T1000 (cell line): ENCODE results near the gene UBE2E2.

Experiments used
- DNase-seq: peaks from one replicate; lab custom pipeline; 2025; ENCODE audit warnings: mixed read lengths; lab: John Stamatoyannopoulos, UW

UBE2E2 gene

DNA sequence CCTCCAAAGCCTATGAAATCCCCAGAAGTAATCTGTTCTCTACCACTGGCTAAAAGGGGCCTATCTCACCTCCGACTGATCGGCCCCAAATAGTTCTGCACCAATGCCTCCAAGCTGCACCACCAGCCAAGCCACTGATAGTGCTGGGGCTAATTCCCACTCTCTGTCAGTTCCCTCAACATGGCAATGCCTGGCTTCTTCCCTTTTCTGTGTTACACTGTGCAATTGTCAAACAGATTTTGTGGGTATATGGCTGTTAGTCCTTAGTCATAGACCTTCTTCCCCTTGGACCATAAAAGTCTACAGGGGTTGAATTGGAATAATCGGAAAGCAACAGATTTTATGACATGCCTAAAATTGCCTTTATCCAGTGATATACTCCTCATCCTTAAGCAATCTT, 9.3 kb upstream of the UBE2E2 start:
- DNase-seq, result no peak

DNA sequence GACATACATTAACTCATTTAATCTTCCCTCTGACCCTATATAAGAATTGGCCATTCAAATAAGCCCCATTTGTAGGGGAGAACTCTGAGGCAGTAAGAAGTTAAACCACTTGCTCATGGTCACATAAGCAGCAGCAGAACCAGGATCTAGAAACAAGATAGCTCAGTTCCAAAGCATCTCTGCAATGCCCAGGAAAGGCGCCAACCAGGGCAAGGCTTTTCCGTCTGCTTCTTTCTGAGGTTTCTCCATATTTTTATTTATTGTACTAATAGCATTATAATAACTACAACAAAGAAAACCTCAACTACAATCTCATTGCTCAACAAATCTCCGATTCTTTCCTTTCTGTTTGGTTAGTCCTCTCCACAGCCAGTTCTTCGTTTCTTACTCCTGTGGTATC, 4.3 kb upstream of the UBE2E2 start:
- no peak for DNase-seq

DNA sequence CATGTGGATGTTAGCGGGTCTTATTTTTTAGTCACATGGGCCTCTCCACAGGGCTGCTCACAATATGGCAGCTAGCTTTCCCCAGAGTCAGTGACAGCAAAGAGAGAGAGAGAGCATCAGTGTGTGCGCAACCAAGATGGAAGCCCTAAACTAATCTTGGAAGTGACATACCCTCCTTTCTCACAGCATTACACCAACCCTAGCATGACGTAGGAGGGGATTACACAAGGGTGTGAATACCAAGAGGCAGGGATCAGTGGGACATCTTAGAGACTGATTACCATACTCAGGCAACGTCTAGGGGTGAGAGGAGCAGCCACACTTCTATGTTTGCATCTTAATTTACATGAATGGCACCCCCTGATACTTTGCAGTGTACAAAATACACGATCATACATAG, 3.5 kb upstream of the UBE2E2 start:
- DNase-seq, result no peak

DNA sequence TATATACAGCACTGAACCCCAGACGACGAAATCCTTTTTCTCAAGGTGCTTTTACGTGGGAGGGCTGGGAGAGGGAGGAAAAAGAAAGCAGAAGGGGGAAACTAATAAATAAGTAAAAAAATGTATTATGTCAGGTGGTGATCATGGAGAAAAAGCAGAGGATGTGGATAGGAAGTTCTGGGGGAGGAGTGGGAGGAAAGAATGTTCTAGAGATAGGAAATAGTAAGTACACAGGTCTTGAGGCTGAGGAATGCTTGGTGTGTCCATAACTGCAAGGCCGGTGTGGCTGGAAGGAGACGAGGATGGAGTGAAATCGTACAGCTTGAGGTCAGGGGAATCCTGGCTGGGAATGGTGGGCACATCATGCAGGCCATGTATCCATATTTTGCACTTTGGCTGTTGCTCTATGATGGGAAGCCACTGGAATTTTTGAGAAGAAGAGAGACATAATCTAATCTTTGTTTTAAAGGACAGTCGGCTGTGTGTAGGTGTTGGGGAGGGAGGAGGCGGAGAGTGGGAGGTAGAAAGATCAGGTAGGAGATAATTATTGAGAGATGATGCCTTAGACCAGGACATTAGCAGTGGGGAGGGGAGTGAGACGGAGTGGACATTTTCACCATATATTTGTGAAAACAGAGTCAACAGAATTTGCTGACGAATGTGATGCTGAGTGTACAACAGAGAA, 1.8 kb upstream of the UBE2E2 start:
- DNase-seq, result no peak

DNA sequence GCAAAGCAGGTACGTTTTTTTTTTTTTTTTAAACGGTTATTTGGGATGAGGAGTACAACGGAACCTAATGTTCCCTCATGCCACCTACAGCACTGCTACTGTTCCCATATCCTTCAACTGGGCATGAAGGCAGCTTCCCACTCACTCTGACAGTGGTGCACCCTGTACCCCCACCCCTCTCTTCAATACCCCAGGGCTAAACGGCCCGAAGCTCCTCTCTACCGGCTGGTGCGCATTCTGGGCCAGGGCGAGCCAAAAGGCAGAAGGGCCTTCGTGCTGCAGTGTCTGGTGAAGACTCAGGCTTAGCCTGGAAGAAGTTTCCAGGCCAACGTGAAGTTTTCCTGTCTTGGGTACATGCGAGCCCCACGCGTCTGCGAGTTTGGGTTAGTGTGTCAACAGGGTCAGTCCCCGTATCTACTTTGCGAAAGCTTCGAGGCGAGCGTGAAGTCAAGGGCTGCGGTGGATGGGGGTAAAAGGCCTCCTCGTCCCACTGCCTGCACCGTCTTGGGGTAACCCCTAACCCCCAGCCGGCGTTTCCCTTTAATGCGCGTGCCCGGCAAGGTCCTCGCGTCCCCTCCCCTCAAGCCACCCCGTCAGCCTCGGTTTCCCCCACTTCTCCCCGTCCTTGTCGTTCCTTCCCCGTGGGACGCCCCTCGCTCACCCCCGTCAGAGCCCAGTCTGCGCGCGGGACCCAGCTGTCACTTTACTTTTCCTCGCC, 765 bp upstream of the UBE2E2 start:
- DNase-seq, result no peak

DNA sequence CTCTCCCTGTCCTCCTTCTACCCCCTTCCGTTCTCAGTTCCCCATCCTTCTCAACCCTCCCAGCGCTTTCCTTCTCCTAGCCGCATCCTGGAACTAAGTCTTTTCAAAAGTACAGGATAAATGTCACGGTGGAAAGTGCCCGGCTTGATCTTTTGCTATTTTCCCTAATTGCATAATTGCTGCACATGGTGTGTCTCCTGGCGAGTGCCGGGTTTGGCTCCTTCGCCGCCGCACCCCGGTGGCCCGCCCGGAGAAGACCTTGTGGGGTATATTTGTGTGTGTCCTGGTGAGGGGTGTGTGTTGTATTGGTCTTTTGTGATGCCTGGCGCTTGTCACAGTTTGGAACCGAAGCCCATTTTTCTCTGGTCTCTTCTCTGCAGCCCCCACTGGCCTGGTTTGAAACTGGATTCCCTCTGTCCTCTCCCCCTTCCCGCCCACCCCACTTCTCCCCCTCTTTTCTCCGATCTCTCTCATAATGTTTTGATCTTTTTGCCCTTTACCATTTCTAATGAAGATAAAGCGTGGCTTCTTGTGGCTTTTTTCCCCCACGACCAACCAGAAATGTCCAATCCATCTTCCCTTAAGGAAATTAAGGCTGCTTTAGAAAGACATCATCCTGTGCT, 692 bp downstream of the UBE2E2 start:
- DNase-seq, result no peak

DNA sequence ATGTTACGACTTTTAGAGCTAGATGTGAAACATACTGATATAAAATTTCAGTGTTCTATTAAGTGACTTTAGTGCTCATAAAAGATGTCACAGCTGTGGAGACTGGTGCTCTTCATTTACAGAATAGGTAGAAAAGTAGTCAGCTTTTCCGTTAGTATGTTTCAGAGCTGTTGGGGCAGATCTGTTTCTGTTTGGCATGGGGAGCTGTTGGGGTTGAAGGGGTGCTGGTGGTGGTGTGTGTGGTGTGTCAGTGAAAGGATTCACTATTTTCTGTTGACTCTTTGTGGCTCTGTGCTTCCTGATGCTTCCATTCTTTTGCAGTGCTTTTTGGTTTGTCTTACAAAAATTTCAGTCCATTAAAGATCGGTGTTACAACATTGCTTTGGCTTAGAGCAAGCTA, 3.2 kb downstream of the UBE2E2 start:
- no peak for DNase-seq

DNA sequence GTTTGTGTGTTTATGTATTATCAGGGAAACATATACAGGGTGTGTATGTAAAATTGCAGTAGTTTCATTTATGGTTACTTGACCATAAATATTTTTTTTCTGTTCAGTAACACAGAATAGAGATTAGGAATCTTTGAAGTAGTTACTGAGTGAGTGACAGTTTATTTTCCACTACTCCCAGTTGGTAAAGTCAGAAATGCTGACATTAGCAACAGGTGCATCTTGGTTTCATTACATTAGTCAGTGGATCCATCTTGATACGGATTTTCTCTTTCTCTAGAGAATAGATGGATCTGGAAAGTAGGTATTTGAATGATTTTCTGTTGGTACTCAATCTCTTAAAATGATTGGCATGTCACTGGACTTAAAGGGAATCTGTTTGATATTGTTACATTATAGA, 6.0 kb downstream of the UBE2E2 start:
- no peak for DNase-seq

DNA sequence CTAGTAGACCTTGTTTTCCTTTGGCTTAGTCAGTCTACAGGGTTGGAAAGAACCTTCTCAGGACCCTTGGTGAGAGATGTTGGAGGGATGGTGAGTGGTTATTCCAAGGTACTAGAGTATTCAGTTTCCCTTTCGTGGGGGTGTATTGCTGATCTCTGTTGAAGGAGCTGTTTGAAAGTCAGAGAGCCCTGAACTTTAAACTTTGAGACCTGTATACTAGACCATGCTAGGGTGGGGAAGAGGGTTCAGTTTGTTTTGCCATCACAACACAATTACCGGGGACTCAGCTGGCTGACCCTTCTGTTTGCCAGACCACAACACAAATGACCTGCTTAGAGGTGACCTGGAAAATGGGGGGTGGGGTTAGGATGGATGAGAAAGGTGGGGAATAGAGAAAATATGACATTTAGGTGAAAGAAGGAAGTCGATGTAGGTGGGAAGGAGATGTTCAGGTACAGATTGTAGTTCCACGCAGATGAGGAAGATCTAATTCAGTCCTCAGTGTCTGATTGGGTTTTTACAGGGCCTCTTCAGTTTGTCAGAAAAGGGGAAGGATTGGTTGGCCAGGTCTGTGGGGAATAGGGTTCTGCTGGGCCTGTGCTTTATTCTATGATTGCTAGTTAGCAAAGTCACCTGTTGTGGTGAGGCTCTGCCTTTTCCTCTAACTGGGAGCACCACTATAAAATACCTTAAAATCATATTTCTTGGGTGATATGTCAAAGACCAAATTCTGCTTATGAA, 6.8 kb downstream of the UBE2E2 start:
- DNase-seq, result no peak

DNA sequence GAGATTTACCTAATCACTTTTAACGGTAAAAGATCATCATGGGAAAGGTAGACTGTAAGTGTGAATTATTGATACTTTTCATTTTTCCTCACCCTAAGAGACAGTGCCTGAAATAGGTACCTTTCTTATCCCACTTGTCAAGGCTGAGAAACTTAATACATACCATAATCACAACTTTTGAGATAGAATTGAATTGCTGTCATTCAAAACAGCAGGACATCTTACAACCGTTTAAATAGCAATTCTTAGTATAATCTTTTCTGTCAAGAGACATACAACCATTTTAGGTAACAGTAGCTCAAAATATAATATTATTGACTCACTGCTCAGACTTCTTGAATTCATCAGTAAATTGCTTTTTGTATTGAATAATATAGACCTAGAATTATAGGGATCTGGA, 10.7 kb downstream of the UBE2E2 start:
- no peak for DNase-seq

DNA sequence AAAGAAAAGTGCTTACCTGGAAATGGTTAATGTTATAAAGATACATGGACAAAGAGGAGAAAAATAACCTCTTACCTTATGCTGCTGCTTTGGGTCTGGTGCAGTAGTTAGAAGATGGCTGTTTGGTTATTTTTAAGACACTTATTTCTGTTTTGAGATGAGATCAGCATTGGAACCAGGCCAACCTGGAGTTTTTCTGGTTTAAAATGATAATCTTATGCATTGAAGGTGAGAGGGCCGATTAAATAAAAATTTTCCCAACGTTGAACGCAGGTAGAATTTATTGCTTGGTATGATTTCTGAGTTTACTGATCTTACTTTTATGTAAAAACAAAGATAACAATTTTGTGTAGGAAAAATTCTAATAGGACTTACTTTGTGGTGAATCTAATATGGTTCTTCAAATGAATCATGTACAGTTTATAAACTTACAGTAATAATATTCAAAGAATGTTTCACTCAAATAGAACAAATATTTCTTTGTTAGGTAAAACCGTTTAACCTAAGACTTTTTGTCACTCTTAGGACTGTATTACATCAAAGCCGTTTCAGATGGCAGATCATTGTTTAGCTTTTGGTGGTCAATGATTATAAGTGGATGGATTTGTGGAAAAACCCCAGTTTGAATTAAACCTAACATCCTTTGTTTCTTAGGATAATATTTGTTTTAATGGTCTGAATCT, 14.9 kb downstream of the UBE2E2 start:
- no peak for DNase-seq

DNA sequence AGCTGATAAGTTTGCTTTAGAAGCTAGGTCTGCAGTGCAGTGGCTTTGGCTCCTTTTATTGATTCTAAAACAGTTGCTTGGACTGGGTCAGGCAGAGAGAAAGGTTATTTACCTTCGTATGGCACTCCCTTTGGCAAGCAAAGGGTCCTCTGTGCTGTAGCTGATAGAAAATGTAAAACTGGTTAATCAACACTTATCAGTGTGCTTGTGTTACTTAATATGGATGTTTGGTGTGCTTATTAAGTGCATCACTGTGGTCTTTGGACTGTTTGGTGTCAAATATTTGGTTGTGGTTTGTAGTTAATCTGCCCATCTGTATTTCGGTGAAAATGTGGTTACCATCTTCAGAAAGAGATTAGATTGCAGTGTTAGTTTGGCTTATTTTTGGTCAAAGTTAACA, 16.0 kb downstream of the UBE2E2 start:
- DNase-seq, result no peak

DNA sequence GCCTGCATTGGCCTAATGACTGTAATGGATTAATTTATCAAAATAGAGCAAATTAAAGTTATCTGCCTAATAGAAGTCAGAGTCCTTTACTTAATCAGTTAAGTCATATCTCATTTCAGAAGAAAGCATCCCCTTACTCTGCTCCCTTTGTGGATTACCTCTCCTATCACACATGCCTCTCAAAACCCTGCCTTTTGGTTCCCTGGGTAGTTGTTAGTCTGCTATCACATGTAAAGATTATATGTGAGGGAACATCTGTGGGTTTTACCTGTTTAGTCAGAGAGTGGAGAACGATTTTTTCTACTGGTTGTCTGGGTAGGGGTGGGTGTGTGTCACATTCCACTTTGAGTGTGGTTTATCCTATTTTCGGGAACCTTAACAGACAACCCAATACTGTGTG, 16.4 kb downstream of the UBE2E2 start:
- DNase-seq, result no peak

DNA sequence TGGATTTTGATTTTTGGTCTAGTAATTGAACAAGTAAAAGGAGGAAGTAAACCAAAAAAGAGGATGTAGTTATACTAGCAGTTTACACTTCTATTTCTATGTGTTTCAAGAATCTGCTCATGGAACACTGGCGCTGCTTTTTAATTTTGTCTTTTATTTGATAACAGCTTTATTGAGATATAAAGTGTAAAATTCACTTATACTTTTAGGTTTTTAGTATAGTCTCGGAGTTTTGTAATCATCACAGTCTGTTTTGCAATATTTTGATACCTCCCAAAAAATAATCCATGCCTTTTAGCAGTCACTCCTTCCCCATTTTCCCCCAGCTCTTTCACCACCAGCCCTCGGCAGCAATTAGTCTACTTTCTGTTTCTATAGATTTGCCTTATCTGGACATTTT, 18.0 kb downstream of the UBE2E2 start:
- no peak for DNase-seq

DNA sequence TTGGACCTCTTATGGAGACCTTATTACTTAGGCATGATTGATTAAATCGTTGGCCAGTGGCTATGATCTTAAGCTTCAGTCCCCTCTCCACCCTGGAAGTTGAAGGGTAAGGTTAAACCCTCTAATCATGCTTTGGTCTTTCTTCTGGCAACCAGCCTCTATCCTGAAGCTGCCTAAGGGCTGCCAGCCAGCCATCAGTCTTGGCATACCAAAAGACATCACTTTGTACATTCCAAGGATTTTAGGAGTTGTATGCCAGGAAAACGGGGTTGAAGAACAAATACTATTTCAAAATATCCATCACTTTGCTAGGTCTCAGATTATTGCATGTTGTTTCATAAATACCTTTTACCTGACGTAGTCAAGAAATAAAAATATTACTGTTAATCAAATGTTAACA, 28.9 kb downstream of the UBE2E2 start:
- no peak for DNase-seq

DNA sequence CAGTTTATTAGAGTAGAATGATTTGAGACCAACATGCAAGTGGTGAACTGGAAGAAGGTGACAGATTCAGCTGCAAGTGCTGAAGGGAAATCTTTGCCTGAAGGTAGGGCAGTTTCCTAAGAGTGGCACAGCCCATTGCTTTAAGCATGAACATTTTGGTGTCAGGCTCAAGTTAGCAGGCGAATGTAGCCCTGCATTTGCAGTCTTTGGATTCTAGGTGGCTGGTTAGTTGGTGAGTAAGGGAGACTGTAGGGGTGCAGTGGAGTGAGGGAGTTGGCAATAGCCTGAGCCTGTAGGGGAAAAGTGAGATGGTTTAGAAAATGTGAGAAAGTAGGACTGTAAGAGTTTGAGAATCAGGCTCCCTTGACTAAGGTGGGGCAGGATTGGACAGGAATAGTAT, 29.7 kb downstream of the UBE2E2 start:
- DNase-seq, result no peak

DNA sequence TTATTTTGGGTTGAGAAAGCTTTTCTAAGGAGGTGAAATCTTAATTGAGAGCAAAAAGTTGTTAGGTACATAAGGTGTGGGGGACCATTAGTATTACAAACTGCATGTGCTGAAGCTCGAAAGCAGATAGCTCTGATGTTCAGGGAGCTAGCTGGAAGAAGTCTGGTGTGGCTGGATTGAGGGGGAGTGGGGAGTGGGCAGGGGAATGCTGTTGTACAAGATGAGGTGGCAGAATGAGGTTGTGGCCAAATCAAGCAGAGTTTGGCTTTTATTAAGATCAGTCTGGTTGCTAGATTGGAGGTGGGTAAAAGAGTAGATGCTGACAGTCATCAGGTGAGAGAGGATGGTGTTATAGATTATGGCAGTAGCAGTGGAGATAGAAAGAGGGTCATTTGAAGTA, 32.1 kb downstream of the UBE2E2 start:
- DNase-seq, result no peak

DNA sequence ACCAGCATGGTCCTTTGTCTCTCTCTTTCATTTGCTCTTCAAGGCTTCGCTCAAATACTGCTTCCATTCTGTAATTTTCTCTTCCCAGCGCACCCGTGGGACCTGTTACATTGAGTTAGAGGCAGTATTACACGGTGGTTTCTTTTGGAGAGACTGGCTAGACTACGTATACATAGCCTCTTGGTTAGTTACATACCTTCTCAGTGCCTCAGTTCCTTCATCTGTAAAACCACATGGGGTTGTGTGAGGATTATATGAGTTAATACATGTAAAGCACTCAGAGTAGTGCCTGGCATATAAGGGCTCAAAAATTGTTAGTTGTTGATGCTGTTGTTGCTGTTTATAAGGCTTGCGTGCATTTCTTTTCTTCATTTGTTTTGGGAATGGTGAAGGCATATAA, 33.8 kb downstream of the UBE2E2 start:
- DNase-seq, result no peak

DNA sequence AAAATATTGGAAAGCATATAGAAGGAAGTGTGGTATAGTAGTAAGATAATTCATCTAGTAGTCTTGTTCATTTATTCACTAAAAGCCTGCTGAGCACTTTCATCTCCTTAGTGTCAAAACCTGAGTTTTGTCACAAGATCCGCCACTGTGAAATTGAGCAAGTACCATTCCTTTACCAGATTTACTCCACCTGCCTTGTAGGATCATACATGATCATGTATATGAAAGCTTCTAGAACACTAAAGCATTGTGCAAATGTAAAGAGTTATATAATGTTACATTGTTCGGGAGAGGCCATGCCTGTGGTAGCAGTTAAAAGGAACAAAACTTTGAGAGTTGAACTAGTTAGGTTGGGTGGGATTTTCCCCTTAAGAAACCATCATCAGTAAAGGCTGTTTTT, 35.0 kb downstream of the UBE2E2 start:
- no peak for DNase-seq

DNA sequence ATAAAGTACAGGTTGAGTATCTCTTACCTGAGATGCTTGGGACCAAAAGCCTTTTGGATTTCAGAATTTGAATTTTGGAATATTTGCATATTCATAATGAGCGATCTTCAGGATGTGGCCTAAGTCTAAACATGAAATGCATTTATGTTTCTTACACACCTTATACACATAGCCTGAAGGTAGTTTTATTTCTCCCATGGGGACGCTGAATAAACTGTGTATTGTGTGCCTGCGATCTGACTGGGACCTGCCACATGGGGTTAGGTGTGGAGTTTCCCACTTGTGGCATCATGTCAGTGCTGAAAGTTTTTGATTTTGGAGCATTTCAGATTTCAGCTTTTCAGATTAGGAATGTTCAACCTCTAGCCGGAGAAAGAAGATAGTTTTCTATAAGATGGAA, 35.5 kb downstream of the UBE2E2 start:
- DNase-seq, result no peak

DNA sequence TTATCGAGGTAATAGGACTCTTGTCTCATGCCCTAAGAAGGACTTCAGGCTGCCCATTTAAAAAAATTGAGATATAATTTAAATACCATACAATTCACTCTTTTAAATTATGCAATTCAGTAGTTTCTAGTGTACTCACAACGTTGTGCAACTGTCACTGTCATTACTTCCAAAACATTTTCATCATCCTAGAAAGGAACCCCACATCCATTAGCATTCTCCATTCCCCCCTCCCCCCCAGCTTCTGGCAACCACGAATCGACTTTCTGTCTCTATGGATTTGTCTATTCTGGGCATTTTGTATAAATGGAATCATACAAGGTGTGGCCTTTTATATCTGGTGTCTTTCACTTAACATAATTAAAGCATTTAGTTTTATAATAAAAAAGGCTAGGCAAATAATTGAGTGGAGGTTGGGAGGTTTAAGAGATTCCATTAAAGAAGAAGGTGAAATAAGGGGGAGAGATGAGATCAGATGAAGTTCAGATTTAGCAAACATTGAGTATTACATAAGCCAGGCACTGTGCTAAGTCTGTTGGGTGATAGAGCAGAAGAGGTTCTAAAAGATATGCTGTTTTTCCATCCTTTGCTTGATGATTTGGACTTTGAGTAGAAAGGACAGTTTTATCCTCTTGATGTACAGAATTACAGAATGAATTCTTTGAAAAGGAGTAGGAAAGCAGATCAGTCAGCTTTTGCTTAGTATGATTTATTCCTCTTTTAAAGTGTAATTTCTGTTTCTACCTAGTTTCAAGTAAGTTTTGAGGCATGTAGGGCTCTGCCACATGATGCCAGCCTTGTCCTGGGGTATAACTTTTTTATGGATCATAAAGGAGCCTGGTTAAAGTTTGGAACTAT, 36.3 kb downstream of the UBE2E2 start:
- no peak for DNase-seq
